Measurements from ENCODE around the gene COX11.

The COX11 gene

GRCh38 chr17:54916721-54917120, 51.7 kb downstream of the COX11 start:
- Mint-ChIP-seq H3K4me3 (no peak overlapping the region), H3K9me3 (peaks cover 29% of the 10 kb centered on the region), H3K4me1 (no peaks in the 10 kb centered on the region), H3K27ac (no peak overlapping the region), H3K27me3 (ENCODE audit: low read depth, poor library complexity) (no peaks in the 10 kb centered on the region), H3K36me3 (ENCODE audit: low read depth) (peaks cover 84% of the 10 kb centered on the region)
- no peak for TF ChIP-seq CTCF (IDR thresholded peaks at IDR 0.05)
- no peak for DNase-seq
